ENCODE measurements around the gene AZGP1.
A peak's percentile ranks its signal among the peaks of the same experiment; 100 is the strongest.
"Not testable (repeated sequence)": the region's sequence is repeated elsewhere in the genome, so short reads cannot be mapped to it uniquely, and the experiment has no call there.

AZGP1 gene

GRCh38 chr7:99975782-99976521, at the start of gene AZGP1:
AZGP1 (minus strand) TSS chr7:99976031; CDS start chr7:99976020, 11 bp downstream.
- Mint-ChIP-seq H3K4me1 (peaks cover 12% of the 10 kb centered on the region), H3K27ac (no peak within 1 kb of the TSS), H3K27me3 (peaks cover 2% of the 10 kb centered on the region)

GRCh38 chr7:100024020-100024619, 48.3 kb upstream of the AZGP1 start:
- no peak overlapping the region for H3K4me3 Mint-ChIP-seq
- no peaks in the 10 kb centered on the region for H3K9me3 Mint-ChIP-seq
- peaks cover 23% of the 10 kb centered on the region for H3K4me1 Mint-ChIP-seq
- H3K27me3 Mint-ChIP-seq = no peaks in the 10 kb centered on the region
- H3K36me3 Mint-ChIP-seq = peaks cover 8% of the 10 kb centered on the region
- H3K27ac Mint-ChIP-seq = no peak overlapping the region

More at GRCh38 chr7:99975782-99976521, at the start of gene AZGP1:
- H3K36me3 Mint-ChIP-seq = no peaks in the 10 kb centered on the region
- H3K4me3 Mint-ChIP-seq = no peak within 1 kb of the TSS
- H3K9me3 Mint-ChIP-seq = no peaks in the 10 kb centered on the region

- no peak overlapping the region for H3K4me3 Mint-ChIP-seq
- no peak overlapping the region for H3K27ac Mint-ChIP-seq
- peaks cover 8% of the 10 kb centered on the region for H3K36me3 Mint-ChIP-seq
Observed at GRCh38 chr7:100023526-100023925, 47.7 kb upstream of the AZGP1 start.

GRCh38 chr7:100022621-100023020, 46.8 kb upstream of the AZGP1 start:
- Mint-ChIP-seq H3K4me1 (peaks cover 38% of the 10 kb centered on the region), H3K9me3 (no peaks in the 10 kb centered on the region), H3K4me3 (no peak overlapping the region), H3K36me3 (peaks cover 10% of the 10 kb centered on the region), H3K27me3 (no peaks in the 10 kb centered on the region), H3K27ac (no peak overlapping the region)

More at GRCh38 chr7:100023526-100023925, 47.7 kb upstream of the AZGP1 start:
- H3K27me3 Mint-ChIP-seq = no peaks in the 10 kb centered on the region
- peaks cover 29% of the 10 kb centered on the region for H3K4me1 Mint-ChIP-seq
- H3K9me3 Mint-ChIP-seq = no peaks in the 10 kb centered on the region

- peaks cover 49% of the 10 kb centered on the region for H3K4me1 Mint-ChIP-seq
- peaks cover 10% of the 10 kb centered on the region for H3K36me3 Mint-ChIP-seq
- no peak overlapping the region for H3K4me3 Mint-ChIP-seq
- no peaks in the 10 kb centered on the region for H3K9me3 Mint-ChIP-seq
- no peaks in the 10 kb centered on the region for H3K27me3 Mint-ChIP-seq
- peak overlapping the region; percentile 15 for H3K27ac Mint-ChIP-seq
Observed at GRCh38 chr7:100021297-100021696, 45.5 kb upstream of the AZGP1 start.

- Mint-ChIP-seq H3K4me1 (peaks cover 58% of the 10 kb centered on the region), H3K36me3 (peaks cover 10% of the 10 kb centered on the region), H3K4me3 (peak overlapping the region; percentile 19)
Observed at GRCh38 chr7:100019908-100020307, 44.1 kb upstream of the AZGP1 start.

GRCh38 chr7:100017875-100018274, 42.0 kb upstream of the AZGP1 start:
- H3K27me3 Mint-ChIP-seq = no peaks in the 10 kb centered on the region
- H3K9me3 Mint-ChIP-seq = no peaks in the 10 kb centered on the region
- peaks cover 8% of the 10 kb centered on the region for H3K36me3 Mint-ChIP-seq
- H3K4me1 Mint-ChIP-seq = peaks cover 66% of the 10 kb centered on the region
- H3K4me3 Mint-ChIP-seq = peak overlapping the region; percentile 52
- peak overlapping the region; percentile 57 for H3K27ac Mint-ChIP-seq

More at GRCh38 chr7:100019908-100020307, 44.1 kb upstream of the AZGP1 start:
- Mint-ChIP-seq H3K27ac (peak overlapping the region; percentile 89), H3K27me3 (no peaks in the 10 kb centered on the region), H3K9me3 (no peaks in the 10 kb centered on the region)

- Mint-ChIP-seq H3K27ac (no peak overlapping the region), H3K36me3 (peaks cover 8% of the 10 kb centered on the region), H3K9me3 (no peaks in the 10 kb centered on the region), H3K4me3 (peak overlapping the region; percentile 52), H3K4me1 (peaks cover 69% of the 10 kb centered on the region), H3K27me3 (no peaks in the 10 kb centered on the region)
Observed at GRCh38 chr7:100017300-100017699, 41.5 kb upstream of the AZGP1 start.

- H3K9me3 Mint-ChIP-seq = no peaks in the 10 kb centered on the region
- H3K4me1 Mint-ChIP-seq = peaks cover 64% of the 10 kb centered on the region
- H3K27ac Mint-ChIP-seq = peak overlapping the region; percentile 86
- peaks cover under 1% of the 10 kb centered on the region for H3K27me3 Mint-ChIP-seq
- peaks cover 8% of the 10 kb centered on the region for H3K36me3 Mint-ChIP-seq
- H3K4me3 Mint-ChIP-seq = peak overlapping the region; percentile 91
Observed at GRCh38 chr7:100016215-100016901, 40.5 kb upstream of the AZGP1 start.

- peaks cover 2% of the 10 kb centered on the region for H3K27me3 Mint-ChIP-seq
- H3K9me3 Mint-ChIP-seq = no peaks in the 10 kb centered on the region
- H3K36me3 Mint-ChIP-seq = peaks cover 8% of the 10 kb centered on the region
- peak within 1 kb of the TSS; percentile 90 for H3K27ac Mint-ChIP-seq
- H3K4me3 Mint-ChIP-seq = peak within 1 kb of the TSS; percentile 91
- peaks cover 59% of the 10 kb centered on the region for H3K4me1 Mint-ChIP-seq
Observed at GRCh38 chr7:100015232-100016214, 39.7 kb upstream of the AZGP1 start, which contains the start of gene ZKSCAN1. ZKSCAN1 (plus strand) TSS chr7:100015596; CDS start chr7:100023507, 7,911 bp downstream.

GRCh38 chr7:100013328-100013676, 37.5 kb upstream of the AZGP1 start:
- Mint-ChIP-seq H3K27ac (peak overlapping the region; percentile 71), H3K9me3 (no peaks in the 10 kb centered on the region), H3K36me3 (peaks cover 2% of the 10 kb centered on the region), H3K4me3 (no peak overlapping the region), H3K4me1 (peaks cover 37% of the 10 kb centered on the region), H3K27me3 (peaks cover 2% of the 10 kb centered on the region)

GRCh38 chr7:100012385-100013327, 36.8 kb upstream of the AZGP1 start:
- H3K4me3 Mint-ChIP-seq, H3K9me3 Mint-ChIP-seq, H3K36me3 Mint-ChIP-seq, H3K27me3 Mint-ChIP-seq: not testable (repeated sequence)
- Mint-ChIP-seq H3K27ac (peak overlapping the region; percentile 71), H3K4me1 (peaks cover 31% of the 10 kb centered on the region)

- Mint-ChIP-seq H3K27ac (peak overlapping the region; percentile 35), H3K9me3 (no peaks in the 10 kb centered on the region), H3K4me1 (peaks cover 22% of the 10 kb centered on the region)
Observed at GRCh38 chr7:100011516-100011915, 35.7 kb upstream of the AZGP1 start.

GRCh38 chr7:100010901-100011300, 35.1 kb upstream of the AZGP1 start:
- Mint-ChIP-seq H3K36me3 (no peaks in the 10 kb centered on the region), H3K4me3 (no peak overlapping the region), H3K4me1 (peaks cover 16% of the 10 kb centered on the region)

More at GRCh38 chr7:100011516-100011915, 35.7 kb upstream of the AZGP1 start:
- Mint-ChIP-seq H3K27me3 (peaks cover 2% of the 10 kb centered on the region), H3K36me3 (no peaks in the 10 kb centered on the region), H3K4me3 (peak overlapping the region; percentile 15)

More at GRCh38 chr7:100010901-100011300, 35.1 kb upstream of the AZGP1 start:
- Mint-ChIP-seq H3K9me3 (no peaks in the 10 kb centered on the region), H3K27ac (no peak overlapping the region), H3K27me3 (peaks cover 2% of the 10 kb centered on the region)

Measured in activated naive CD4-positive, alpha-beta T cell treated with anti-CD3 and anti-CD28 coated beads, Interleukin-2, amount 50 U/mL, for 24 hours (primary cell).